ENCODE measurements around the gene PCARE. TPM values are rescaled to one million over a fixed set of nuclear protein-coding genes. Genes with fewer than 3 reads are reported as not detected.

Gene PCARE
- polyA plus RNA-seq, 3 donors = 0.19 to 0.62 (median 0.20) TPM

GRCh38 chr2:29015701-29016470 is 58.4 kb downstream of the PCARE start:
- no peak for DNase-seq (ENCODE audit: extremely low read depth in 1 of 11, low read depth in 9 of 11, low spot score in 4 of 11)

GRCh38 chr2:29014811-29015421 is 59.4 kb downstream of the PCARE start:
- no peak for DNase-seq (ENCODE audit: extremely low read depth in 1 of 11, low read depth in 9 of 11, low spot score in 4 of 11)

GRCh38 chr2:29014331-29014730 is 60.0 kb downstream of the PCARE start:
- no peak for DNase-seq (ENCODE audit: extremely low read depth in 1 of 11, low read depth in 9 of 11, low spot score in 4 of 11)

- DNase-seq (ENCODE audit: extremely low read depth in 1 of 11, low read depth in 9 of 11, low spot score in 4 of 11) = no peak
These were observed 61.1 kb downstream of the PCARE start for GRCh38 chr2:29013057-29013780.

- DNase-seq (ENCODE audit: extremely low read depth in 1 of 11, low read depth in 9 of 11, low spot score in 4 of 11) = no peak
These were observed 62.1 kb downstream of the PCARE start for GRCh38 chr2:29012211-29012681.

Other genes starting within 250 kb of the PCARE start
- gene TRMT61B, start 204.2 kb downstream of the PCARE start, polyA plus RNA-seq (ENCODE audit: insufficient read length in 3 of 3) = 10 to 100 TPM; 21.1 to 25.3 (median 23.8) TPM
- gene WDR43, start 179.9 kb downstream of the PCARE start, polyA plus RNA-seq (ENCODE audit: insufficient read length in 3 of 3) = 10 to 100 TPM; 47.0 to 56.9 (median 49.0) TPM
- 1 to 10 TPM in 2 of 3 donors, under 1 TPM in 1; 0.61 to 2.1 (median 1.6) TPM for gene TOGARAM2, start 93.2 kb downstream of the PCARE start, polyA plus RNA-seq (ENCODE audit: insufficient read length in 3 of 3)
- 10 to 100 TPM; 14.0 to 29.6 (median 14.1) TPM for gene CLIP4, start 40.9 kb upstream of the PCARE start, polyA plus RNA-seq (ENCODE audit: insufficient read length in 3 of 3)